Measurements from ENCODE around the gene MYO1B.

Gene MYO1B

DNA sequence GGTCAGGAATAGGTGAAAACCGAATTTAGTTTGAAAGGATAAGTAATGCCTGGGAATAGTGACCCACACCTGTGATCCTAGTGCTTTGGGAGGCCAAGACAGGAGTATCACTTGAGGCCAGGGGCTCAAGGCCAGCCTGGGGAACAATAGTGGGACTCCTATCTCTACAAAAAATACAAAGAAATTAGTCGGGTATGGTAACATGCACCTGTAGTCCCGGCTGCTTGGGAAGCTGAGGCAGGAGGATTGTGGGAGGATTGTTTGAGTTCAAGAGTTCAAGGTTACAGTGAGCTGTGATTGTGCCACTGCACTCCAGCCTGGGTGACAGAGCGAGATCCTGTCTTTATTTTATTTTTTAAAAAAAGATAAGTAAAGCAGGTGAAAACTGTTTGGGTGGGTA lies 3.8 kb upstream of the MYO1B start:
- TF ChIP-seq ZNF274 (IDR thresholded peaks at IDR 0.05; ENCODE audit: low read depth, low read length), result no peak
- H3K4me3 ChIP-seq (ENCODE audit: low read length), result no peak overlapping the region

DNA sequence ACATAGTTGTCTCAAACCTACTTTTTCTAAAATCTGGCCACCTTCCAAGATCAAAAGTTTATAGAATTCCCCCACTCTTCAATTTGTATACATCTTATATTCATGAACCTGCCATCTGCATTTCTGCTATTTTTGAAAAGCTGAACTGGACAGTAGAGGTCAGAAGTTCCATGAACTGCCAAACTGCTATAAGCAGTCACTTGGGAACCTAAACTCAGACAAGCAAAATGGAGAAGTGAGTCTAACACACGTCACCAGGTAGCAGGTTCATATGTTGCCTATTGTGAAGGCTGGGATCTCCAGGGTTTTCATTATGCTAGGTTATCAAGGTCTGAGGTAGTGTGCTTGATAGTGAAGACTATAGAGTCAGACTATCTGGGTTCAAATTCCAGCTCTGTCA lies 2.0 kb upstream of the MYO1B start:
- TF ChIP-seq ZNF274 (IDR thresholded peaks at IDR 0.05; ENCODE audit: low read depth, low read length), result no peak
- no peak overlapping the region for H3K4me3 ChIP-seq (ENCODE audit: low read length)

DNA sequence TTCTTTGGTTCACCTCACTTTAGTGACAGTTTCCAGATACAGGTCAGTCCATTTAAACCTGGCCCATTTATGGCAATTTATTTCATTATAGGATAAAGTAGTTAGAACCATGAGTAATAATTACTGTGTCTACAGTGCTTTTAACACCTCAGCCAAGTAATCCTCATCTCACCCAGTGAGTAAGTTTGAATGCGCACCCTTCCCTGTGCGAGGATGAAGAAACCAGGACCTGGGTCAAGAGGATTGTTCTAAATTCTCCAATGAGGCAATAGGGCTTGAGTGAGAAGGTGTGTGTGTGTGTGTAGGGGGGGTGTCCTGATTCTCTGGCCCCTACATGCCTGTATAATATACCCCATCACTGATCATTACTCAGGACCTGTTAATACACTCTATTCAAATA lies 854 bp upstream of the MYO1B start:
- TF ChIP-seq ZNF274 (IDR thresholded peaks at IDR 0.05; ENCODE audit: low read depth, low read length), result no peak
- H3K4me3 ChIP-seq (ENCODE audit: low read length), result no peak overlapping the region

DNA sequence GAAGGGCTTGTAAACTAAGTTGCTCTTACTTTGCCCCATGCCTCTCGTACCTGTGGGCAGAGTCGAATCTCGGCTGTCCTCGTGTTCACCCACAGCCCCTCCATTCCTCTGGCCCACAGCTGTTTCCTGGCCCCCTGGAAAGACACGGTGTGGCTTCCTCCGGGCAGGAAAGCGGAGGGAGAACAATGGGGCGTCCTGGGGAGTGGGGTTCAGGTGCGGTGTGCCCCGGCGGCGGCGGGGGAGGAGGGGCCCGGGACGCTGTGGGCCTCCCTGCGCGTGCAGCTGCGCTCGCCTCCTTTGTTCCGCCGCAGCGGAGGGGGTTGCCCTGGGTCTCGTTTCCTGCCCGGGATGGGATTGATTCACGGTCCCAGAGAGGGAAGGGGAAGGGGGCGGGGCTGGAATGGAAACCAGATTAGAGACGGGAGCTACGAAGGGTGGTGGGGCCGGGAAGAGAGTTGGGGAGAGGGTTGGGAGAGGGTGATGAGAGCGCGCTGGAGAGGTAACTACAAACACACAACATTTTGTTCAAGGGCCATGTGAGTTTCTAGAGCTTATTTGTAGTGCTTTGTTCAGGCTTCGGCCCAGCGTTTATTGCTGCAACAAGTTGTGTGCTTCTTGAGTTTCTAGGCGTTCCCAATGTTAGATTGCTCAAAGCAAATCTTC lies 796 bp downstream of the MYO1B start:
- peak overlapping the region; percentile 61; the same call in 1 of the 2 replicates for H3K4me3 ChIP-seq (ENCODE audit: low read length)
- TF ChIP-seq ZNF274 (IDR thresholded peaks at IDR 0.05; ENCODE audit: low read depth, low read length), result no peak

DNA sequence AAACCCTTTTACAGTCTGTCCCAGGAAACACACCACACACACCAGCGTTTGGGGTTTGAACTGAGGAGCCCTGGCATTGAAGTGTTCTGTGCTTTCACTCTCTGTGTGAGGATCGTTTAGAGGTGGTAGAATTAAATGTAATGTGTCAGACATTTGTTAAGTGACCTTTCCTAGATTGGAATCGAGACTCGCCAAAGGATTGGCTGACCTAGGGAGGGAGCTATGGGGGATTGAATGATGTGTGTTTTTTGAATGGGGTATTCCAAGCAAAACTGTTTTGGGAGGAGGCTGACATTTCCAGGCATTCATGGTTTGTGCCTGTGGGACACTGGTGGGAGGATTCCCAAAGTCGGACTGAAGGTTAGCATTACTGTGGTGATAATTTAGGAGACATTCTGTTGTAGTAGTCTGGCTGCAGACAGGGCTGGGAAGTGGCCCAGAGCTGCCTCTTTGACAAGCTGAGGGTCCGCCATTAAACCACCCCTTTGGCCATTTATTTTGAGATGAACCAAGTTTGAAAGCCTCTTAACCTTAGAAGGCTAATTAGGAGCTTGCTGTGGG lies 1.7 kb downstream of the MYO1B start:
- no peak overlapping the region for H3K4me3 ChIP-seq (ENCODE audit: low read length)
- TF ChIP-seq ZNF274 (IDR thresholded peaks at IDR 0.05; ENCODE audit: low read depth, low read length), result no peak

DNA sequence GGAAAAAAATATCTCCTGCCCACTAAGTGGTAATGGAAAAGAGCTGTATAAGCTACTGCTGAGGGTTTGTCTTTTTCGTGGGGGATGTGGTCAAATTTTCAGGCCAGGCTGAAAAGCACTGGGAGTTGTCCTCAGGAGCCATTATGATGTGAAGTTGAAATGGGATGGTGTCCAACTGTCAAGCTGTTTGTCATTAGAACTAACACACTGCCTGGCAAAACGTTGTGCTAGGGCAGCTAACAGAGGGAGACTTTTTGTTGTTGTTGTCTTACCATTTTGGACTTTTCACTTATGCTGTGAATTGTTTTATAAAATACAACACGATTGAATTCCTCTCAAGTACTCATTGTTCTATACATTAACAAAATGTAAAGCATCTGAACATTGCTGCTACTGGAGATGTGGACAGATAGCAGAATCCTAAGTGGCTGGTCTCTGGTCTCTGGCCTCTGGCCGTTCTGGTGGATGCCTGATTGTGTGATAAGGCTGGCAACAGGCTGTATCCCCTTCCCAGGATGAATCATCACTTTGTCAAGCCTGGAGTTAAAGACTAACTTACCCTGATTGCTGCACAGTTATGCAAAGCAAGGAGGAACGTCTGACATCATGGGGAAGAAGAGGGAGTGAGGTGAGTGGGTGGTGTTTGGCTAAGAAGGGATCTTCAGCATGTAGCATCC lies 2.3 kb downstream of the MYO1B start:
- no peak for TF ChIP-seq ZNF274 (IDR thresholded peaks at IDR 0.05; ENCODE audit: low read depth, low read length)
- H3K4me3 ChIP-seq (ENCODE audit: low read length), result no peak overlapping the region

DNA sequence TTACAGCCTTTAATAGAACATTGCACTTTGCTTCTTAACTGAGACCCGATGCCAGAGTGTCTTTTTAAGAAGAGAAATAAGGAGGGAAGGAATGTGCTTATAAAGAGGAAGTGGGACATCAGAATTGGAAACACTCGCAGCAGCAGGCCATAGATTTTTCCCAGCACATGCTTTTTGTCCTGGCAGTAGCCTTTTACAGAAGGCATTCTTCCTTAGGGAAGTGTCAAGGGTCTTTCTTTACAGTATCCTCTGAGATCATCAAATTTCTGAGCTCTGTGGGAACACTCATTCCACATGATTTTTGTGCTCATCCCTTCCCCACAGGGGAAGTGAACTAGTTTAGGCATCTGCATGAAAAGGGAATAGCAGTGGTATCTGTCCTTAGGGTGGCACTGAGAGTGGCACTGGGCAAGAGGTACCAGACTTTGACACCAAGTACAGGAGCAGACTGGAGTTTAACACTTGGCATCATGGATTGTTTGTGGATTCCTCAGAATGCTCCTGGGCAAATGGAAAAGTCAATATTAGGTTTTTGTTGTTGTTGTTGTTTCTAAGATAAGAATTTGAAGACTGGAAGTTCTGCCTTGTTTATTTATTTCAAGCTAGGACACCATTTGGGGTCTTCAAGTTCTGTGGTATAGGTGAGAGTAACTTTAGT lies 4.1 kb downstream of the MYO1B start:
- no peak for TF ChIP-seq ZNF274 (IDR thresholded peaks at IDR 0.05; ENCODE audit: low read depth, low read length)

DNA sequence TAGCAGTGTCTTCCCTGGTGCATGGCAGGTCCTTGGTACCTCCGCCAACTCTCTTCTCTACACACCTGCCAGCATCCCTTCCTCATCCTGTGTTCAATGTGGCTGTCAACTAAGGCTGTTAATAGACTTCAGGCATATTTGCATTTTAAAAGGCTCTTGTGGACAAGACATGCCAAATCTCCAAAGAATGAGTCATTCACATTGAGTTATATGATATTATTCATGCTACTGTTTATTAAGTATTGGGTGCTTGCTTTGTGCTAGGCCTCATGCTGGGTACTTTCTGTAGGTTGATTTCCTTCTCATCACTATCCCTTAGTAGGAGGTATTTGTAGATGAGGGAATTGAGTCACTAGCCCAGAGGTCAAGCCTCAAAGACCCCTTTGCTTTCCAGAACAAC lies 5.2 kb downstream of the MYO1B start:
- TF ChIP-seq ZNF274 (IDR thresholded peaks at IDR 0.05; ENCODE audit: low read depth, low read length), result no peak
- no peak overlapping the region for H3K4me3 ChIP-seq (ENCODE audit: low read length)

More for the DNA sequence above, 4.1 kb downstream of the MYO1B start:
- no peak overlapping the region for H3K4me3 ChIP-seq (ENCODE audit: low read length)

DNA sequence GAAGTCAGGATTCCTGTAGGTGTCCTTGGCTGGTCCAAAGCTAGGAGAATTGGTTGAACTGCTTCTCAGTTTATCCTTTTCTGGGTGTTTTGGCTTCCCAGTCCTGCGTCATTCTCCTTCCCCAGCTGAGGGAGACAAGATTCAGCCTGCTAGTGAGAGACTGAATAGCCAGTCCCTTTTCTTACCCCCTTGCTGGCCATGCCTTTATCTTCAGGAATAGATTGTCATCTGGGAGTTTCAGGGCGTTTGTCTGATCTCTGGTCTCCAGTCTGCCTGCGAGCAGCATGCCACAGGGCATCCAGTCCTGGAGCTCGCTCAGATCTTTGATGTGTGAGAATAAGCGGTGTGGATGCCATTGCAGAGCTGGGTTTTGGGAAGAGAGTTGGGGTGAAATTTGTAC lies 5.8 kb downstream of the MYO1B start:
- TF ChIP-seq ZNF274 (IDR thresholded peaks at IDR 0.05; ENCODE audit: low read depth, low read length), result no peak
- H3K4me3 ChIP-seq (ENCODE audit: low read length), result no peak overlapping the region

DNA sequence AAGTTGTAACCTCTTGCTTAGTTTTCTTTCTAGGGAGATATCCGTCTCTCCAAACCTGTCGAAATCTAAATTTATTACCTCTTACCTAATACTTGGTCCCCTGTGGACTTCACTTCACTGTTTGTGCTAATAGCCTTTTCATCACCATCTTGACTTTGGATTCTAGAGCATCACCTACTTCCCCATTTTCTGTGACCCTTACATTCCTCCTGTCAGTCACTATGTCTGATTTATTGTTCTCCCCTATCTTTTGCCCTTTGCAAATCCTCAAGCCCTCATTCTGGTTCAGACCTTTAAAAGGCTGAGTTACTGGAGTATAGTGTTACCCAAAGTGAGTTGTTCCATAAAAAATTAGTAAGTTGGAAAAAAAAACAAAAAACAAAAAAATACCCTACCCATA lies 7.5 kb downstream of the MYO1B start:
- TF ChIP-seq ZNF274 (IDR thresholded peaks at IDR 0.05; ENCODE audit: low read depth, low read length), result no peak
- H3K4me3 ChIP-seq (ENCODE audit: low read length), result no peak overlapping the region

DNA sequence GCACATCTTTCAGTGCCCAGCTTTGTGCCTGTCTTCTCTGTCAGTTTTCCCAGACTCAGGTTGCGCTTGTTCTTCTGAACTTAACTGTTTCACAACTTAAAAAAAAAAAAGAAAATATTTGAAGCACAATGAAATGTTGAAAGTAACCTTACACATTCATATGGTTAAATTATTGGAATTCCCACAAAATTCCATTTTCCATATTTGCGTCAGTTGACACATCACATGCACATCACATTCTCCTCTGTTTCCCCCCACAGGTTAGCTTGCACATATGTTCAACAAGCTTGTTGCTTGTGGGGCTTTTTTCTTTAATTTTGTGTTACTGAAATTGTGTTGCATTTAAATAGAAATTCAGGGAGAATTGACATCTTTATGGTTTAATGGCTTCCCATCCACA lies 8.3 kb downstream of the MYO1B start:
- H3K4me3 ChIP-seq (ENCODE audit: low read length), result no peak overlapping the region
- no peak for TF ChIP-seq ZNF274 (IDR thresholded peaks at IDR 0.05; ENCODE audit: low read depth, low read length)

DNA sequence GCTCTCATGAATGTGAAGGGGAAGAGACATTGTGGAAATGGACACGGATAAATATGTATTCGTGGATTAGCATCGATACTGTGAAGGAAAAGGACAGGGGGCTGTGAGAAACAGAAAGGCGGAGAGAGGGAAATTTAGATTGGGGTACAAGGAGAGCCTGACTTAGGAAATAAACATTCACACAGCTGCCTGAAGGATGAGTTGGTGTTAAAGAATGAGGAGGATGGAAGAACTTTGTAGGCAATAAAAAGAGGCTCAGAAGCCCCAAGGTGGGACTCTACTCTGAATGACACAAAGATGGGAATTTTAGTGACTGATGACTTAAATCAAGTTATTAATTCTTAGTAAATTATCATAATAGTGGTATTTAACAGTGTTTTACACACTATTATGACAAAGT lies 10.1 kb downstream of the MYO1B start:
- TF ChIP-seq ZNF274 (IDR thresholded peaks at IDR 0.05; ENCODE audit: low read depth, low read length), result no peak
- H3K4me3 ChIP-seq (ENCODE audit: low read length), result no peak overlapping the region

DNA sequence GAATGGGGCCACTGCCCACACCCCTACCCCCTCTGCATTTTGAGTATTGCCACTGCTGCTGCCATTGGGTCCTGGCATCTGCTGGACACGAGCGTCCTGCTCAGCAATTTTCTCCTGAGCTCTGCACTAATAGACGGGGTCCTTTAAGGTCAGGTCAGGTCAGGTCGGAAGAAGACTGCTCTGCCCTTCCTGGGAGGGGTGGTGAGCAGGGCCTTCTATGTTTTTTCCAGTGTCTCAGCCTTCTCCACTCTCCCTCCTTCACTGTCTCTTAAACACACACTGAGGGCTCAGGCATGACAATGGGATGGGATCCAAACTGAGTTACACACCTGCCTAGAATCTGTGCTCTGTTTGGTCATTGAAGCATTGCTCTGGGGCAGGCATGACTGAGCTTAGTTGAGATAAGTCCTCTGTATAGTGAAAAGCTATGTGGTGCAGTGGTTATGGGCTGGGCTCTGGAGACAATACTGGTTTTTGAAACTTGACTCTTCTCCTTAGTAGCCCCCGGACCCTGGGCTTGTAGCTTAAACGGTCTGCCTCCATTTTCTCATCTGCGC lies 10.6 kb downstream of the MYO1B start:
- no peak overlapping the region for H3K4me3 ChIP-seq (ENCODE audit: low read length)
- no peak for TF ChIP-seq ZNF274 (IDR thresholded peaks at IDR 0.05; ENCODE audit: low read depth, low read length)

DNA sequence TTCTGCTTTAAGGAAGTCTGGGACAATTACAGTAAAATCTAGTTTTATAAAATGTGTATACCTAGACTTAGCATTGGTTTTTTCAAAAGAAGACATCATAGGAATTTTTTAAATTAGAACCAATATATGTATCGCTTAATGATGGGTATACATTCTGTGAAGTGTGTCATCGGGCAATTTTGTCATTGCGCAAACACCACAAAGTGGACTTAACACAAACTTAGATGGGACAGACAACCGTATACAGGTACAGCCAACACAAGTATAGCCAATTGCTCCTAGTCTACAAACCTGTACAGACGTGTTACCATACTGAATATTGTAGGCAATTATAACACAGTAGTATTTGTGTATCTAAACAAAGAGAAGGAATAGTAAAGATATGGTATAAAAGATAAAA lies 12.7 kb downstream of the MYO1B start:
- H3K4me3 ChIP-seq (ENCODE audit: low read length), result no peak overlapping the region
- no peak for TF ChIP-seq ZNF274 (IDR thresholded peaks at IDR 0.05; ENCODE audit: low read depth, low read length)

DNA sequence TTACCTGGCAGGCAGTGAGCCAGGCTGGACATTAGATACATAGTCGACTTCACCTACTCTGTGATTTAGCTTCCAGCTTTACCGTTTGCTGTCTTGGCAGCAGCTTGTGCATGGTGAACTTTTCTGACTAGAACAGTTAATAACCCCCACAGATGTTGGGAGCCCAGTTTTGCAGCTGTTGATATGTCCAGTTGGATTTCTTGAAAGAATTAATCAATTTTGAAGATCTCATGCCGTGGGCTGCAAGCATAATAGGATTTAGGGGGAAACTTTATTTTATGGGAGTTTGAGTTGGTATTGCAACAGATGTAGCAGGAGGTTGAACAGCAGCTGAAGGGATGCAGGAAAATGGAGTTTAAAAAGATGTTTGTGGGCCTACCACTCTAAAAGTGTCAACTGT lies 13.8 kb downstream of the MYO1B start:
- no peak for TF ChIP-seq ZNF274 (IDR thresholded peaks at IDR 0.05; ENCODE audit: low read depth, low read length)
- H3K4me3 ChIP-seq (ENCODE audit: low read length), result no peak overlapping the region

All from GM08714 (cell line).